ENCODE data around the gene MNAT1.

The MNAT1 gene

GRCh38 chr14:60968099-60968498 lies 233.5 kb downstream of the MNAT1 start:
- no peak overlapping the region for H3K4me3 ChIP-seq (ENCODE audit: low read depth, low read length)
- TF ChIP-seq CTCF (IDR thresholded peaks at IDR 0.05; ENCODE audit: low read depth, low read length, missing control alignments), result no peak
- DNase-seq (ENCODE audit: low read depth), result no peak

DNA sequence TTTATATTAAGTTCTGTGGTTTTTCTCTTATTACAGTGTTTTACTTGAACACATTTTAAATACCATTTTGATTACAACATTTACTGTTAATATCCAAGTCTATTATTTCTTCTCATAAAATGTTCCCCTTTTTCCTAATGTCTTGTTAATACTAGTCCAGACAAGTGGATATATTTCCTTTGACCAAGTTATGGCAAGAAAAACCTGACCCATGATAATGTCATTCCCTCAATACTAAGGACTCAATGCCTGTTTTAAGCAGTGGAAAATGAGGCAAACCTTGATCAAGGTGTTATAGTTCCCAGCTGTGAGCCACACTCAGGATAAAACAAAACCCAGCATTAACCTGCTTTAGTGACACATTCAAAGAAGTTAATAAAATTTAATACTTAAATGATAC lies 234.1 kb downstream of the MNAT1 start:
- no peak overlapping the region for H3K4me3 ChIP-seq (ENCODE audit: low read depth, low read length)
- no peak for TF ChIP-seq CTCF (IDR thresholded peaks at IDR 0.05; ENCODE audit: low read depth, low read length, missing control alignments)
- DNase-seq (ENCODE audit: low read depth), result no peak

- DNase-seq (ENCODE audit: low read depth), result no peak
- TF ChIP-seq CTCF (IDR thresholded peaks at IDR 0.05; ENCODE audit: low read depth, low read length, missing control alignments), result no peak
- no peak overlapping the region for H3K4me3 ChIP-seq (ENCODE audit: low read depth, low read length)
Observed at GRCh38 chr14:60970146-60970545, 235.6 kb downstream of the MNAT1 start.

DNA sequence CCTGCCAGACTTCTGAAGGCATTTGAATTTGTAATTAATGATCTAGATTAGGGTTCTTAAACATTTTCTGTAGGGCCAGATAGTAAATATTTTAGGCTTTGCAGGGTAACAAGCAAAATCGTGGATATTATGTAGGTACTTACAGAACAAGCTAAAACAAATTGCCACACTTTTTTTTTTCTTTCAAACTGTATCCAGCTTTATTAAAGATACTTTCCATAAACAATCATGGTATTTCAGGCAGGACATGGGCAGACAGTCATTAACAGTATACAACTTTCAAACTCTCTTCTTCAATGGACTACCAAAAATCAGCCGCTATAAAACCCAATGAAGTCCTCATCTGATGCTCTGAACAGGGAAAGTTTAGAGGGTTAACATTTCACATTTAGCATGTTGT lies 236.7 kb downstream of the MNAT1 start:
- no peak for DNase-seq (ENCODE audit: low read depth)
- no peak for TF ChIP-seq CTCF (IDR thresholded peaks at IDR 0.05; ENCODE audit: low read depth, low read length, missing control alignments)
- H3K4me3 ChIP-seq (ENCODE audit: low read depth, low read length), result no peak overlapping the region

DNA sequence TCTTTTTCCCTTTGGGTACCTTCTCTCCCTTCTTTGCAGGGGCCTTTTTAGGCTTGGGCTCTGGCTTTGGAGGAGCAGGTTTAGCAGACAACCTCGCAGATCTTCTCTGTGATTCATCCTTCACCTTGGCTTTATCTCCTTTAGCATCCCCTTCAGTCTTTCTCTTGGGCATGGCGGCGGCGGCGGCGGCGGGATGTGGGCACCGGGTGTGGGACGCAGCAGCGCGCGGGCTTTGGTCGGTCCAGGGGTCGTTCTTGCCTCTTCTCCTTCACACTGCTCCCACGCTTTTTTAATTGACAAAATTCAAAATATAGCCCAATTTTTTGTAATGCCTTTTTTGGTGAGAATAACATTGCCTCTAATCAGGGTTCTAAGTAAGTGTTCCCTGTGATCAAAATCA lies 237.7 kb downstream of the MNAT1 start:
- no peak overlapping the region for H3K4me3 ChIP-seq (ENCODE audit: low read depth, low read length)
- no peak for TF ChIP-seq CTCF (IDR thresholded peaks at IDR 0.05; ENCODE audit: low read depth, low read length, missing control alignments)
- no peak for DNase-seq (ENCODE audit: low read depth)

GRCh38 chr14:60973070-60973469 lies 238.5 kb downstream of the MNAT1 start:
- no peak for DNase-seq (ENCODE audit: low read depth)

More at GRCh38 chr14:60973070-60973469, 238.5 kb downstream of the MNAT1 start:
- no peak overlapping the region for H3K4me3 ChIP-seq (ENCODE audit: low read depth, low read length)
- TF ChIP-seq CTCF (IDR thresholded peaks at IDR 0.05; ENCODE audit: low read depth, low read length, missing control alignments), result no peak
